ENCODE results near the gene ZNF202. TPM values are rescaled to one million over a fixed set of nuclear protein-coding genes. Genes with fewer than 3 reads are reported as not detected.

ZNF202 gene
- total RNA-seq, 2 experiments from 2014 or later, result 6.8 to 8.0 TPM

DNA sequence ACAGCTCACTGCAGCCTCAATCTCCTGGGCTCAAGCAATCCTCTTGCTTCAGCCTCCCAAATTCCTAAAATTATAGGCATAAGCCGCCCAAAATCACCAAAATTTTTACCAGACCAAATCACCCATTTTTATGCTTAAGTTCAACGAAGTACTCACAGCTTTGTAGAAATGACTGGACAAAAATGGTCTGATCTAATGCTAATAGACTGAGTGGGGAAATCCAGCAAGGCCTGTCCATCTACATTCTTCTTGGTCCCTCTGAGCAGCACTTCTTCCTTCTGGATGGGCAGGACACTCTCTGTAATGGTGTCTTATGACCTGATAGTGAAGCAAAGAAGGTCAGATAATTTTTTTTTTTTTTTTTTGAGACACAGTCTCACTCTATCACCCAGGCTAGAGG, 31.6 kb upstream of the ZNF202 start:
- Histone ChIP-seq H3K4me1 (ENCODE audit: insufficient read depth, low read length) (no peaks in the 10 kb centered on the region), H3K4me3 (ENCODE audit: low read length) (no peak overlapping the region), H3K27me3 (ENCODE audit: control insufficient read depth in 1 of 2, insufficient read depth in 2 of 2, low read length in 2 of 2) (no peaks in the 10 kb centered on the region), H3K9me3 (ENCODE audit: control insufficient read depth in 1 of 2, insufficient read depth in 1 of 2, low read length in 2 of 2) (no peaks in the 10 kb centered on the region), H3K27ac (ENCODE audit: low read depth in 1 of 2, low read length in 2 of 2) (no peak overlapping the region), H3K36me3 (ENCODE audit: insufficient read depth, low read length) (no peaks in the 10 kb centered on the region)
- DNase-seq, result no peak
- Mint-ChIP-seq H3K27ac (no peak overlapping the region), H3K4me3 (no peak overlapping the region), H3K27me3 (peaks cover 5% of the 10 kb centered on the region), H3K4me1 (ENCODE audit: low read depth) (no peaks in the 10 kb centered on the region), H3K36me3 (ENCODE audit: low read depth) (no peaks in the 10 kb centered on the region), H3K9me3 (no peaks in the 10 kb centered on the region)
- TF ChIP-seq, protein P1, sequence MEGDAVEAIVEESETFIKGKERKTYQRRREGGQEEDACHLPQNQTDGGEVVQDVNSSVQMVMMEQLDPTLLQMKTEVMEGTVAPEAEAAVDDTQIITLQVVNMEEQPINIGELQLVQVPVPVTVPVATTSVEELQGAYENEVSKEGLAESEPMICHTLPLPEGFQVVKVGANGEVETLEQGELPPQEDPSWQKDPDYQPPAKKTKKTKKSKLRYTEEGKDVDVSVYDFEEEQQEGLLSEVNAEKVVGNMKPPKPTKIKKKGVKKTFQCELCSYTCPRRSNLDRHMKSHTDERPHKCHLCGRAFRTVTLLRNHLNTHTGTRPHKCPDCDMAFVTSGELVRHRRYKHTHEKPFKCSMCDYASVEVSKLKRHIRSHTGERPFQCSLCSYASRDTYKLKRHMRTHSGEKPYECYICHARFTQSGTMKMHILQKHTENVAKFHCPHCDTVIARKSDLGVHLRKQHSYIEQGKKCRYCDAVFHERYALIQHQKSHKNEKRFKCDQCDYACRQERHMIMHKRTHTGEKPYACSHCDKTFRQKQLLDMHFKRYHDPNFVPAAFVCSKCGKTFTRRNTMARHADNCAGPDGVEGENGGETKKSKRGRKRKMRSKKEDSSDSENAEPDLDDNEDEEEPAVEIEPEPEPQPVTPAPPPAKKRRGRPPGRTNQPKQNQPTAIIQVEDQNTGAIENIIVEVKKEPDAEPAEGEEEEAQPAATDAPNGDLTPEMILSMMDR (IDR thresholded peaks at IDR 0.05), result no peak
- intact Hi-C loops (cut with DNase I, micrococcal nuclease), result no loop called here
- POLR2A ChIA-PET, result no interaction called here
- ATAC-seq (ENCODE audit: poor library complexity), result no peak
- CTCF ChIA-PET, result interaction anchor here (0.9 kb wide), 1 partner anchor 26 kb away, joined by 3 read pairs; no protein-coding TSS in a partner anchor

DNA sequence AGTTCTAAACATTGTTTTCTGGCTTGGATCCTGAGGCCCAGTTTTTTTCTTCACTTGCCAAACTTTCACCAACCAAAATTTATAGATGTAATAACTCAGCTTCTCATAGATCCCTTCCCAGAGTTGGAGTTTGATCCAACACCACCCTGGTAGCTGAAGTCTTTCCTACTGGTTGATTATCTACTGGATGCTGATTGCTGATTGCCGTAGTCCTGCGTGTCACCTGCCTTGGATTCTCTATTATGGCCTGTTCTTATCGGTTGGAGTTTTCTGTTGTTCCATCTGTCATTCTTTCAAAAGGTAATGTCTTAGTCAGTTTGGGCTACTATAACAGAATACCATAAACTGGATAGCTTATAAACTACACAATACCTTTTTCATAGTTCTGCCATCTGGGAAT, 30.2 kb upstream of the ZNF202 start:
- no peak overlapping the region for H3K27ac ChIP-seq (ENCODE audit: low read depth in 1 of 2, low read length in 2 of 2)
- ChIA-PET CTCF (no interaction called here), POLR2A (no interaction called here)
- Mint-ChIP-seq H3K36me3 (ENCODE audit: low read depth) (no peaks in the 10 kb centered on the region), H3K27ac (no peak overlapping the region), H3K27me3 (peaks cover 12% of the 10 kb centered on the region), H3K4me3 (no peak overlapping the region), H3K4me1 (ENCODE audit: low read depth) (no peaks in the 10 kb centered on the region), H3K9me3 (no peaks in the 10 kb centered on the region)
- TF ChIP-seq, protein P1 (IDR thresholded peaks at IDR 0.05), result no peak
- H3K9me3 ChIP-seq (ENCODE audit: control insufficient read depth in 1 of 2, insufficient read depth in 1 of 2, low read length in 2 of 2), result no peaks in the 10 kb centered on the region
- ATAC-seq (ENCODE audit: poor library complexity), result no peak
- intact Hi-C loops (cut with DNase I, micrococcal nuclease), result no loop called here
- no peak overlapping the region for H3K4me3 ChIP-seq (ENCODE audit: low read length)
- DNase-seq, result no peak
- H3K4me1 ChIP-seq (ENCODE audit: insufficient read depth, low read length), result no peaks in the 10 kb centered on the region
- no peaks in the 10 kb centered on the region for H3K27me3 ChIP-seq (ENCODE audit: control insufficient read depth in 1 of 2, insufficient read depth in 2 of 2, low read length in 2 of 2)
- H3K36me3 ChIP-seq (ENCODE audit: insufficient read depth, low read length), result no peaks in the 10 kb centered on the region

DNA sequence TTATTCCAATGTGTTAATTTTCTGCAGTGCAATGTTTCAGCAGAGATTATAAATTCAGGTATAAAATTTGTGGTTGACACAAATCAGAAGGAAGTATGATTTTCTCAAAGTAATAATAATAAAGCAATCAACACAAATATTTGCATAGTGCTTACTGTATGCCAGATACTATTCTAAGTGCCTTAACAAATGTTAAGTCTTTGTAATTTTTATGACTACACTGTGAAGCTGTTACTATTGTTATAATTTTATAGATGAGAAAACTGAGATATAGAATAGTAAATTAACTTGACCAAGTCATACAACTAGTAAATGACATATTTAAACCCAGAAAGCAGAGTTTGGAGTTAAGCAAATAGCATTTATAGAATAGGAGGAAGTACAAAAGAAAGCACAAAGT, 29.3 kb upstream of the ZNF202 start:
- Histone ChIP-seq H3K27ac (ENCODE audit: low read depth in 1 of 2, low read length in 2 of 2) (no peak overlapping the region), H3K4me1 (ENCODE audit: insufficient read depth, low read length) (no peaks in the 10 kb centered on the region), H3K36me3 (ENCODE audit: insufficient read depth, low read length) (no peaks in the 10 kb centered on the region), H3K9me3 (ENCODE audit: control insufficient read depth in 1 of 2, insufficient read depth in 1 of 2, low read length in 2 of 2) (no peaks in the 10 kb centered on the region), H3K4me3 (ENCODE audit: low read length) (no peak overlapping the region), H3K27me3 (ENCODE audit: control insufficient read depth in 1 of 2, insufficient read depth in 2 of 2, low read length in 2 of 2) (no peaks in the 10 kb centered on the region)
- Mint-ChIP-seq H3K27ac (no peak overlapping the region), H3K27me3 (peaks cover 12% of the 10 kb centered on the region), H3K4me1 (ENCODE audit: low read depth) (no peaks in the 10 kb centered on the region), H3K9me3 (no peaks in the 10 kb centered on the region), H3K36me3 (ENCODE audit: low read depth) (no peaks in the 10 kb centered on the region), H3K4me3 (no peak overlapping the region)
- no peak for DNase-seq
- CTCF ChIA-PET, result no interaction called here
- no peak for ATAC-seq (ENCODE audit: poor library complexity)
- TF ChIP-seq, protein P1 (IDR thresholded peaks at IDR 0.05), result no peak
- POLR2A ChIA-PET, result no interaction called here
- intact Hi-C loops (cut with DNase I, micrococcal nuclease), result no loop called here

Measured in CD4-positive, alpha-beta T cell (primary cell).